OCI-LY7 (cell line): ENCODE results near the gene TMED6. TPM values are rescaled to one million over a fixed set of nuclear protein-coding genes. Genes with fewer than 3 reads are reported as not detected.

Experiments used
- BruUV-seq: library from RNA; stranded (reverse); fragments of 400-500 nt; replicated peaks from 2 replicates; lab custom pipeline; 2021; lab: Mats Ljungman, UMichigan
- CTCF ChIA-PET: fragments of 300-600 bp; sonication (Branson Sonifier 250); formaldehyde crosslinking; loops from one replicate; lab custom pipeline; 2022; ENCODE audit warnings: antibody characterized with exemption; ENCODE audit not compliant: unreplicated experiment; lab: Charles Lee
- POLR2A ChIA-PET: fragments of 300-600 bp; sonication (Branson Sonifier 250); formaldehyde crosslinking; loops from one replicate; lab custom pipeline; 2022; ENCODE audit warnings: antibody characterized with exemption; lab: Charles Lee
- DNase-seq: peaks from one replicate; pipeline ENCODE4 v3.0.0-alpha.2; 2015; ENCODE audit warnings: low spot score
- H2AFZ ChIP-seq: fragments of 200-600 bp; sonication (generic), shearing (Covaris generic); 2 replicates; pipeline ENCODE4 v1.6.1; 2014; ENCODE audit warnings: mild to moderate bottlenecking, antibody characterized with exemption, low read length, moderate library complexity
- H3K27ac ChIP-seq: fragments of 200-600 bp; sonication (generic); 2 replicates; pipeline ENCODE4 v1.5.1; 2014; ENCODE audit warnings: mixed run types, low read depth, mild to moderate bottlenecking, moderate library complexity, low read length, inconsistent platforms; ENCODE audit not compliant: poor library complexity, severe bottlenecking
- H3K36me3 ChIP-seq: fragments of 200-600 bp; sonication (generic); 2 replicates; pipeline ENCODE4 v1.6.1; 2014; ENCODE audit warnings: mild to moderate bottlenecking, antibody characterized with exemption, low read length, moderate library complexity, mixed read lengths; ENCODE audit not compliant: insufficient read depth
- H3K4me1 ChIP-seq: fragments of 200-600 bp; sonication (generic); 2 replicates; pipeline ENCODE4 v1.5.1; 2014; ENCODE audit warnings: mild to moderate bottlenecking, low read length; ENCODE audit not compliant: insufficient read depth, poor library complexity, severe bottlenecking
- H3K4me2 ChIP-seq: fragments of 200-600 bp; sonication (generic); 2 replicates; pipeline ENCODE4 v1.6.1; 2014; ENCODE audit warnings: mild to moderate bottlenecking, low read length
- H3K4me3 ChIP-seq: fragments of 200-600 bp; sonication (generic); 2 replicates; pipeline ENCODE4 v1.5.1; 2014; ENCODE audit warnings: mild to moderate bottlenecking, low read depth, low read length; ENCODE audit not compliant: poor library complexity, severe bottlenecking
- H3K79me2 ChIP-seq: fragments of 200-600 bp; sonication (generic); 2 replicates; pipeline ENCODE4 v1.6.1; 2016; ENCODE audit warnings: low read depth, mild to moderate bottlenecking, low read length, moderate library complexity, mixed read lengths; ENCODE audit not compliant: insufficient read depth
- H3K9me2 ChIP-seq: fragments of 200-600 bp; sonication (generic); 2 replicates; pipeline ENCODE4 v1.6.1; 2016; ENCODE audit warnings: mild to moderate bottlenecking, low read length, mixed read lengths; ENCODE audit not compliant: insufficient read depth
- H3K9me3 ChIP-seq: fragments of 200-600 bp; sonication (generic); 2 replicates; pipeline ENCODE4 v1.6.1; 2014; ENCODE audit warnings: mild to moderate bottlenecking, mixed run types, low read length, mixed read lengths
- H4K20me1 ChIP-seq: fragments of 200-600 bp; sonication (generic); 2 replicates; pipeline ENCODE4 v1.6.1; 2014; ENCODE audit warnings: mild to moderate bottlenecking, antibody characterized with exemption, low read length, moderate library complexity, mixed read lengths; ENCODE audit not compliant: insufficient read depth
- EZH2phosphoT487 ChIP-seq: fragments of 200-600 bp; sonication (generic); IDR thresholded peaks from 2 replicates; pipeline ENCODE4 v1.6.1; 2018; ENCODE audit warnings: low read depth, borderline replicate concordance, mild to moderate bottlenecking, mixed run types, antibody characterized with exemption, low read length, moderate library complexity, mixed read lengths
- intact Hi-C: fragments of 100-400 bp; cut with micrococcal nuclease; formaldehyde crosslinking; loops from one replicate; pipeline ENCODE4 v1.10.0; 2022; ENCODE audit not compliant: unreplicated experiment
- total RNA-seq, 2 experiments: library from RNA; depleted of rRNA in 1 of 2; stranded (reverse); fragments of >200 nt in 1 of 2; shearing (Covaris generic) in 1 of 2; gene quantifications; 2 replicates each; pipeline ENCODE4 v1.2.3, GENCODE V29; 2014 to 2022
- TF ChIP-seq, protein P1 (sequence below): fragments of 200-600 bp; sonication (generic); conservative IDR thresholded peaks from 2 replicates; pipeline ENCODE4 v1.5.1; 2014; ENCODE audit warnings: mild to moderate bottlenecking, antibody characterized with exemption, low read length, moderate library complexity, mixed read lengths

The TMED6 gene
- total RNA-seq, 2 experiments from 2014 or later: 1.7 TPM

- Histone ChIP-seq H2AFZ (peak overlapping the region; percentile 59; the same call in 1 of the 2 replicates), H3K4me1 (peaks cover 32% of the 10 kb centered on the region), H3K9me2 (no peaks in the 10 kb centered on the region), H3K9me3 (no peaks in the 10 kb centered on the region), H3K4me3 (peak overlapping the region; percentile 94), H3K36me3 (peaks cover 66% of the 10 kb centered on the region), H3K27ac (peak overlapping the region; percentile 77), H3K79me2 (peaks cover 57% of the 10 kb centered on the region), H4K20me1 (peaks cover 9% of the 10 kb centered on the region; the same call in 1 of the 2 replicates), H3K4me2 (peak overlapping the region; percentile 84)
- POLR2A ChIA-PET: interaction anchor here (0.8 to 2.7 kb wide), 5 partner anchors 11 to 21 kb away, joined by 3 to 11 read pairs (median 4); no protein-coding TSS in a partner anchor
- TF ChIP-seq, protein P1, sequence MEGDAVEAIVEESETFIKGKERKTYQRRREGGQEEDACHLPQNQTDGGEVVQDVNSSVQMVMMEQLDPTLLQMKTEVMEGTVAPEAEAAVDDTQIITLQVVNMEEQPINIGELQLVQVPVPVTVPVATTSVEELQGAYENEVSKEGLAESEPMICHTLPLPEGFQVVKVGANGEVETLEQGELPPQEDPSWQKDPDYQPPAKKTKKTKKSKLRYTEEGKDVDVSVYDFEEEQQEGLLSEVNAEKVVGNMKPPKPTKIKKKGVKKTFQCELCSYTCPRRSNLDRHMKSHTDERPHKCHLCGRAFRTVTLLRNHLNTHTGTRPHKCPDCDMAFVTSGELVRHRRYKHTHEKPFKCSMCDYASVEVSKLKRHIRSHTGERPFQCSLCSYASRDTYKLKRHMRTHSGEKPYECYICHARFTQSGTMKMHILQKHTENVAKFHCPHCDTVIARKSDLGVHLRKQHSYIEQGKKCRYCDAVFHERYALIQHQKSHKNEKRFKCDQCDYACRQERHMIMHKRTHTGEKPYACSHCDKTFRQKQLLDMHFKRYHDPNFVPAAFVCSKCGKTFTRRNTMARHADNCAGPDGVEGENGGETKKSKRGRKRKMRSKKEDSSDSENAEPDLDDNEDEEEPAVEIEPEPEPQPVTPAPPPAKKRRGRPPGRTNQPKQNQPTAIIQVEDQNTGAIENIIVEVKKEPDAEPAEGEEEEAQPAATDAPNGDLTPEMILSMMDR: no peak
- no peak for TF ChIP-seq EZH2phosphoT487
- CTCF ChIA-PET: interaction anchor here (0.6 kb wide), 1 partner anchor 205 kb away, joined by 3 read pairs; no protein-coding TSS in a partner anchor
- BruUV-seq: TSS peak; percentile 73
- intact Hi-C loops: no loop called here
- no peak for DNase-seq
Measured at GRCh38 chr16:69340095-69340644, 11.4 kb downstream of the TMED6 start.

DNA sequence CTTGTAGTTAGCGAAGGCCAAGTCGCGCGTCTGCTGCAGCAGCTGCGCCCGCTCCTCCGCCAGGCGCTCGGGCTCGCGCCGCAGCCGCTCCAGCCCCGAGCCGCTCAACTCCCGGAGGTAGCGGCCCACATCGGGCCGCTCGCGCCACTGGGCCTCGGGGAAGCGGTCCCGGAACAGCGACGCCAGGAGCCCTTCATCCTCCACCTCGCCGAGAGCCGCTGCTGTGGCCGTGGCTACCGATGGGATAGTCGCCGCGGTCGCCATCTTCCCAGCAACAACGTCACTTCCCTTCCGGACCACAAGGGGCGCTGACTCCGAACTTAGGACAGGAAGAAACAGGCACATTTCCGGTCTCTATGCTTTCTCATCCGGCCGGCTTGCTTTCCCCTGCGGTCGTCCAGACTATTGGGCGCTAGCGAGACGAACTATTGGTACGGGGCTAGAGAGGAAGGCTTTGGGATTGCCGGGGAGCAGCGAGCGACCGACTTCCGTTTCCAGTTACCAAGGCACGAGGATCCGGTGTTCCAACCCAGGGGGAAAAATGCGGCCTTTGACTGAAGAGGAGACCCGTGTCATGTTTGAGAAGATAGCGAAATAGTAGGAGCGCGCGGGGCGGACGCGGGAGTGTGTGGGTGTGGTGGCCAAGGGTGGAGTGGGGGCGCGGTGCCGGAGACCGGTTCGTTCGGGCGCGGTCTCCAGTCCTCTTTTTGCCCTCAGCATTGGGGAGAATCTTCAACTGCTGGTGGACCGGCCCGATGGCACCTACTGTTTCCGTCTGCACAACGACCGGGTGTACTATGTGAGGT, 12.1 kb downstream of the TMED6 start, which contains the start of the genes COG8 and NIP7:
COG8 (minus strand) TSS at position 276 of the 806 bp plus-strand sequence; CDS start at position 264, 12 bp downstream.
NIP7 (plus strand) TSS at position 484 of the 806 bp plus-strand sequence; CDS start at position 542, 58 bp downstream.
- peak within 1 kb of the TSS; percentile 85 for H3K4me2 ChIP-seq
- peak within 1 kb of the TSS; percentile 59; the same call in 1 of the 2 replicates for H2AFZ ChIP-seq
- TF ChIP-seq, protein P1: peak; percentile 74
- TF ChIP-seq EZH2phosphoT487: no peak
- intact Hi-C loops: loop anchor here (1.0 to 10.0 kb wide), 5 partner anchors 9 to 425 kb away; partner anchors contain the start of genes NFAT5, PDF, VPS4A and WWP2
- H3K4me1 ChIP-seq: peaks cover 32% of the 10 kb centered on the region
- TSS peak; percentile 81 for BruUV-seq
- DNase-seq: peak; percentile 98
- H3K27ac ChIP-seq: peak within 1 kb of the TSS; percentile 77
- peak within 1 kb of the TSS; percentile 94 for H3K4me3 ChIP-seq
- H3K9me2 ChIP-seq: no peaks in the 10 kb centered on the region
- H3K9me3 ChIP-seq: no peaks in the 10 kb centered on the region
- POLR2A ChIA-PET: interaction anchor here (0.8 to 2.7 kb wide), 5 partner anchors 11 to 22 kb away, joined by 3 to 11 read pairs (median 5); no protein-coding TSS in a partner anchor
- H4K20me1 ChIP-seq: peaks cover 9% of the 10 kb centered on the region; the same call in 1 of the 2 replicates
- H3K79me2 ChIP-seq: peaks cover 57% of the 10 kb centered on the region
- H3K36me3 ChIP-seq: peaks cover 69% of the 10 kb centered on the region
- CTCF ChIA-PET: no interaction called here
